Ishikawa (cell line): ENCODE measurements around the gene FOXP1.

Experiments used
- CREB1 ChIP-seq: IDR thresholded peaks from 2 replicates; pipeline ENCODE4 v1.6.1; 2012; ENCODE audit warnings: low read depth
- EGR1 ChIP-seq: IDR thresholded peaks from 2 replicates; pipeline ENCODE4 v1.6.1; 2012
- FOXM1 ChIP-seq: IDR thresholded peaks from 2 replicates; pipeline ENCODE4 v1.6.1; 2012; ENCODE audit warnings: low read depth, borderline replicate concordance
- RAD21 ChIP-seq: IDR thresholded peaks from 2 replicates; pipeline ENCODE4 v1.6.1; 2012; ENCODE audit warnings: low read depth
- TAF1 ChIP-seq: IDR thresholded peaks from 2 replicates; pipeline ENCODE4 v1.6.1; 2012; ENCODE audit warnings: low read depth, mild to moderate bottlenecking
- YY1 ChIP-seq: IDR thresholded peaks from 2 replicates; pipeline ENCODE4 v1.6.1; 2012; ENCODE audit warnings: low read depth

DNA sequence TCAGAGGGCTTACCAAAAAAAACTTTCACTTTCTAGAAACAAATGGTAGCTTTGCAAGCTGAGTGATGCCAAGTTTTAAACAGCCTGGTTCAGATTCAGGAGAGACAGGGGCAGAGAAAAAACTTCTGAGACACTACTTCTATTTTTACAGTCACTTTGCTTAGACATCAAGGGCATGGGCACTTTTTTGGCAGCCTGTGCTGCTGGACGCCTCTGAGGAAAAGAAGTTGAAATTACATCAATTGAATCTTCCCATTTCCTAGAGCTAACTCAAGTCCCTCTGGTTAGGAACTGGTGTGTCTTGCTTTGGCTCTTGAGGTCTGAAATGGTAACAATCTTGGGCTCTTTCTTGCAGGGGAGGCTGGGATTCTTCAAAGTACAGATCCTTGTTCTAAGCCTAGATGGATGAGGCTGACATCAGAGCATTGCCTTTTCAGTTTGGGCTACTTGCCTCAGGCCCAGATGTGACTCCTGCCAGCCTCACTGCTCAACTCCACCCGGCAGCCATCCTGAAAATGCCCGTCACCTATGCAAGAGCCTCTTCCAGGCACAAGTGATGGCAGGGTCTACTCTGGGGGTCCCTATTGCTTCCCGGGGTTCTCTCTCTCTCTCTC lies 357.5 kb downstream of the FOXP1 start:
- TF ChIP-seq RAD21 (no peak), YY1 (no peak), CREB1 (no peak), TAF1 (no peak), FOXM1 (no peak), EGR1 (no peak)
